ENCODE measurements around the gene SRP9.
A peak's percentile ranks its signal among the peaks of the same experiment; 100 is the strongest.
"Not testable (repeated sequence)": the region's sequence is repeated elsewhere in the genome, so short reads cannot be mapped to it uniquely, and the experiment has no call there.

The SRP9 gene

DNA sequence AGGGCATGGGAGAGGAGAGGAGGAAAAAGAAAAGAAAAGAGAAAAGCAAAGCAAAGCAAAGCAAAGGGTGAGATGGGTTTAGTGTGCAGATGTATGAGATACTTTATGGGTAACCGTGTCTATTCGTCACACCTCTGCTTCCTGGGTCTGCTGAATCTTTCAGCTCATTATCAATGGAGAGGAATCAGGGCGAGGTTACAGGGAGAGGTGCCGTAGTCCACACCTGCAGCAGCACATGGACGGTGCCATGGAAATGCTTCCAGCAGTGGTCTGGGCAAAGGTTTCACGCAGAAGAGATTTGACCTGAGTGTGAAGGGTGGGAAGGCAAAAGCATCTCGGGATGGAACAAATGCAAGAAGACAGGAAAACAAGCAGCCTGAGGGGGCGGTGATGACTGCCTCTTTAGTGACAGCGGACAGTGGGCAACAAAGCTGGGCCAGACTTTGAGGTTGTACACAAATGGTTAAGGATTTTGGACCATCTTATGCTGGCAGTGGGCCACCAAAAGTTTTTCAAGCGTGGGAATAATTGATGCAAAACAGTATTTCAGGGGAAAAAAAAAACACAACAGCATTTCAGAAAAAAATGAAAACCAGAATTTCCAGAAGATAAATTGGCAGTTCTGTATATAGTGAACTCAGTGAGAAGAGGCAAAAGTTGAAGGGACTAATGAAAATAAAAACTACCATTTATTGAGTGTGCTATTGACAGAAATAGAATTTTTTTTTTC, 19.5 kb upstream of the SRP9 start:
- DNase-seq: no peak

DNA sequence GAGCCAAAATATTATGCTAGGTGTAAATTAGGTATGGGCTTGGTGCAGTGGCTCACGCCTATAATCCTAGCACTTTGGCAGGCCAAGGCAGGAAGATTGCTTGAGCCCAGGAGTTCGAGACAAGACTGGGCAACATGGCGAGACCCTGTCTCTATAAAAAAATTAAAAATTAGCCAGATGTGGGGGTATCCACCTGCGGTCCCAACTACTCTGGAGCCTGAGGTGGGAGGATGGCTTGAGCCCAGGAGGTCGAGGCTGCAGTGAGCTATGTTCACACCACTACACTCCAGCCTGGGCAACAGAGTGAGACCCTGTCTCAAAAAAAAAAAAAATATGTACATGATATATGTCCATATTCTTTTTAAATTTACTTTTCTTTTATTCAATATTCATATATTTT, 17.7 kb upstream of the SRP9 start:
- not testable (repeated sequence) for DNase-seq

DNA sequence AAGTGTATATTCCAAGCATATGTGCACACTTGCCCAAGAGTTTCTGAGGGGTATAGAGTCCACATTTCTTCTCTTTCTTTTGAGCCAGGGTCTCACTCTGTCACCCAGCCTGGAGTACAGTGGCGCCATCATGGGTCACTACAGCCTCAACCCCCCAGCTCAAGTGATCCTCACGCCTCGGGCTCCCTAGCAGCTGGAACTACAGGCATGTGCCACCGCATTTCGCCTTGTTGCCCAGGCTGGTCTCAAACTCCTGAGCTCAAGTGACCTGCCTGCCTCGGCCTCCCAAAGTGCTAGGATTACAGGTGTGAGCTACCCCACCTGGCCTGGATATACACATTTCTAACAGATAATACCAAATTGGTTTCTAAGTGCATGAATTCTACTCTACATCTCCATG, 17.1 kb upstream of the SRP9 start:
- no peak for DNase-seq

DNA sequence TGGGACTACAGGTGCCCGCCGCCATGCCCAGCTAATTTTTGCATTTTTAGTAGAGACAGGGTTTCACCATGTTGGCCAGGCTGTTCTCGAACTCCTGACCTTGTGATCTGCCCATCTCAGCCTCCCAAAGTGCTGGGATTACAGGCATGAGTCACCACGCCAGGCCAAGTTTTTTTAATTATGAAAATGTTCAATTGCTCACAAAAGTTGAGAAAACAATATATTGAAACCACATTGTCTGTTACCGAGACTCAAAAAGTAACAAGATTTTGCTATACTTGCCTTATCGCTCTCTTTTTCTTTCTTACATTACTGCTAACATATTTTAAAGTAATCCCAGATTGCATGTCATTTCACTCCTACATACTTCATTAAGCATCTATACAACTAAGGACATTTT, 16.2 kb upstream of the SRP9 start:
- not testable (repeated sequence) for DNase-seq

DNA sequence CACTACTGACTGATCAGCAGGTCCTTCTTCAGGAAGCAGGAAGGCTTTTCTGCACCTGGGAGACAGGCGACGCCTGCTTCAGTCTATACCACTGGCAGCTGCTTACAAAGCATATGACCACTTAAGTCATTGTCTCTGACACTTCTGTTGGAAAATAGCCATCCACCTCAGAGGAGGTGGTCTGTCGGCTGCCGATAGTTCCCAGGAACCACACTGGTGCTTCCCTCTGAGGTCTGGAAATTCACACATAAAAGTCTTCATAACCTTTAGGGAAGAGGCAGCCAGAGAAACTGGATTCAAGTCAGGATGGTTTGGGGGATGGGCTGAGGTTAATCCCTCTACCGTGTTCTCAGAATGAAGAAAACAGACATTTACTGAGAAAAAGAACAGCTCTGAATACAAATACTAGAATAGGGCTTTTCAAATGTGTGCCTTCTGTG, 15.6 kb upstream of the SRP9 start:
- peak in 1 of 2 experiments; percentile 25 for DNase-seq

DNA sequence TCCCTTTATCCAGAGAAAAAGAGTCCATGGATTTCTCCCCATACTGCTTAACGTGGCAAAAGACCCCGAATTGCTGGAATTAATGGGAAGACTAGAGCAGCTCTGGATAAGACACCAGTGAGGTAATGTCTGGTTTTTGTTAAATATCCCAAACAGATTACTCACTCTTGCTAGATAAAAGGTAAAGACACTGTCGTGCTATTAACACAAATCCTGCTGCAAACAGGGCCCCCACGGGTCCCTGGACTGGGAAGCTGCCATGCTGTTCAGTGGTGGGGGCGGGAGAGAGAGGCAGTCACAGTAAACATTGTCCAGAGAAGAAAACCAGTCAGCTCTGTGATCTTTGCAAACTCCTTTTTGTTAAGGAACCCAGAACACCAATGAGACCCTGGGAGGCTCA, 15.2 kb upstream of the SRP9 start:
- DNase-seq: no peak

DNA sequence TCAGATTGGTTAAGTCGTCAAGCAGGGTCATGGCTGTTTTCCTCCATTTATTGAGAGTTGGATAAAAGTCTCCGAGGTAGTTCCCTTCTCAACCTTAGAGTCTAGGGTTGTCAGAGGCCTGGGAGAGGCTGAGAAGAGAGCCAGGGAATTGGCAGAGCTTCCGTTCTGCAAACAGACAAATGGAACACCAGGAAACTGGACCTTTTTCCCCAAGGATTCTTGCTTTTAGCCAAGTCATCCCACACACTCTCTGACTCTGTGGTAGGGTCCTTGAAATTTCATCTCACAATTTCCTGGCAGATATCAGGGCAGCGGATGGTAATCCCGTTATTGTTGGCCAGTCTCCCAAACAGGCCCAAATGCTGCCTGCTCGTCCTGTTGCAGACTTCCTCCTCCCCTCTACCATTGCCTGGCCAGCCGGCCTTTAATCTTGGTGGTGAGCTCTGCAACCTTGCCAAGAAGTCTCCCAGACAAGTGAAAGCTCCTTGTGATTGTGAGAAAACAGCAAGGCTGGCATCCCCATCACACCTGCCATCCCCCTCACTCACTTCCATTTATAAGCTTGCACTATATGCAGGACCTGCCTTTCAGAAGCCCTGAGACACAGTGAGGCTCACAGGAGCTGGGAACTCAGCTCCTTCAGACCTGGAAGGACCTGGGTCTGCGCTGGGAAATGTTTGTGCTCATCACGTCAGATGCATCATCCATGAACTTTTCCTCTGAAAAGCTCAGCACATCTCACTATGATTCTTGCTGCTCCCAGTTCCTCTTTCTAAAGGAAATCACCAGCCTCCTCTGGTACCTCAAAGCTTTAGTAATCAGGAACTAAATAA, 13.7 kb upstream of the SRP9 start:
- no peak for DNase-seq

DNA sequence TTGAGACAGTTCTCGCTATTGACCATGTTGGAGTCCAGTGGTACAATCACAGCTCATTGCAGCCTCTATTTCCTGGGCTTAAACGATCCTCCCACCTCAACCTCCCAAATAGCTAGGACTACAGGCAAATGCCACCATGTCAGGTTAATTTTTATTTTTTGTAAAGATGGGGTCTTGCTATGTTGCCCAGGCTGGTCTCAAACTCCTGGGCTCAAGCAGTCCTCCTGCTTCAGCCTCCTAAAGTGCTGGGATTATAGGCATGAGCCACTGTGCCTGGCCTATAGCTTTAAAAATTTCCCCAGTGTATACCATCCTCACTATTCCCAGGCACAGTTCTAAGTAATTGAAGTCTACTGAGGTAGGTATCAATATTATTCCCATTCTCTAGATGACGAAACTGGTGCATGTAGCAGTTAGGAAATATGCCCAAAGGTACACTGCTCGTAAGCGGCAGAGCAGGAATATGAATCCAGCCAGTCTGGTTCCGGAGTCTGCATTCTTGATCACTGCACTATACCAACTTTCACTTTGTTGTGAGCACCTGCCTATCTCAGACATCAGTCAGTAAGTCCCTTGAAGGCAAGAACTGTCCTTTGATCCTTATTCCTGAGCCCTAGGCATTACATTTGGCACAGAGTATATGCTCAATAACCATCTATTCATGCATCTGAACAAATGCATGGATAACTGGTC, 11.5 kb upstream of the SRP9 start:
- no peak for DNase-seq

DNA sequence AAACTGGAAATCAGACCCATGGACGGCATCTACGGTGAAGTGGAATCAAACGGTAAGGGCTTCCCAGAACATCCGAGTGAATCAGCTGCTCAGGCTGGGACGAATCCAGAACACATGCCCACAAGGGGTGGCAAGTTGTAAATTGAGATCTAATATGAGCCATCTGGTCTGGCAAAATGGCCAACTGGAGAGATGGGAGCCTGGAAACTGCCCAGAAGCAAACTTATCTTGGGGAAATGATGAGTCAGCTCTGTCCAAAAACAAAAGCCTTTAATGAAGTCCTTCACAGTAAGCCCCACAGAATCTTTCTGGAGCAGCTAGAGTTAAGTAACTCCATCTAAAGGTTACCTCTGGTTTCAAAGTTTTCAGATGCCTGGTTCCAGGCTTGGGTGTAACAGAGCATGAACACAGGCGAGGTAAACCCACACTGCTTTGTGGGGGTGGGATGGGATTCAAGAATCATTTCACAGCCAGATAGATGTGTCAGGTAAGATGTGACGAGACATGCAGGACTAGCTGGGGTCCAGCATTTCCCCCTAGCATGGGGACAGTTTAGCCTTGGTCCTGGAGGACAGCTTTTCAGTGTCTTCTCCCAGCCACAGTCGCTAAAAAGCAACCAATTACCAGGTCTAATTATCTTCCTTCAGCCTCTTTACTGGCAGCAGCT, 10.5 kb upstream of the SRP9 start:
- no peak for DNase-seq

DNA sequence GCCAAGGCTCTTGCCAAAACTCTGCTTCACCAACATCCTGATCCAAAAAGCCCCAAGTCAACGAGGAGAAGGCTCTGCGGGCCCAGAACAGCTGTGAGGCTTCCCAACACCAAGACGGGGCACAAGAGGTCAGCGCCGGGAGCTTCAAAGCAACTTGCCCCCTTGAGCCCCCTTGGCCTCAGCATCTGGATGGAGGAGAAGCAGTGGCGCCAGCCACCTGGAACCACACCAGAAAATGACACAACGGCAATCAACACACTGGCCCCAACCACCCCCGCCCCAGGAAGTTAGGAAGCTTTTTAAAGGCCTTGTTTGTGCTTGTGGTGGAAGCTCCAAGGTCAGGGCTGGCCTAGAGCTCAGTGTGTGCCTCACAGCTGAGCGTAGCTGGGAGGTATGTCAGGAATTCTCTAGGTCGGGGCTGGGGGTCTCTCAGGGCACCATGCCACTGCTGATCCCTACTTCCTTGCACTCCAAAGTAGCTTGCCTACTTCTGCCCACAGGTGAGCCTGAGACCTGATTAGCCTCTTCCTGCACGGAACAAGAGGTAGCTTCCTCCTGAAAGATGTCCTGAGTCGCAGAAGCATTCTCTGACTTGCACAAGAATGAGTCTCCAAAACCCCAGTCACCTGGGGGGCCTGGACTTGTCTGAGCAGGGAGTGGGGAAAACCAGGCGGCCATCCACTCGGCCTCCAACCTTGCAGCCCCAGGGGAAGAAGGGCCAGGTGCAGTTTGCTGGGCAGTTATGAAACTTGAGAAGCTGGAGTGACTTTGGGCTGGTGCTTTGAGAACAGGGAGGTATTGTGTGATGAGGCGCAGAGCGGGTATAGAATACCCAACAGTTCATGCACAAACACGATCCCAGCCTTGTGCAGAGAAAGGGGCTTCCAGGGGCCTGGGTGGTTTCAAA, 9.7 kb upstream of the SRP9 start:
- DNase-seq: no peak

DNA sequence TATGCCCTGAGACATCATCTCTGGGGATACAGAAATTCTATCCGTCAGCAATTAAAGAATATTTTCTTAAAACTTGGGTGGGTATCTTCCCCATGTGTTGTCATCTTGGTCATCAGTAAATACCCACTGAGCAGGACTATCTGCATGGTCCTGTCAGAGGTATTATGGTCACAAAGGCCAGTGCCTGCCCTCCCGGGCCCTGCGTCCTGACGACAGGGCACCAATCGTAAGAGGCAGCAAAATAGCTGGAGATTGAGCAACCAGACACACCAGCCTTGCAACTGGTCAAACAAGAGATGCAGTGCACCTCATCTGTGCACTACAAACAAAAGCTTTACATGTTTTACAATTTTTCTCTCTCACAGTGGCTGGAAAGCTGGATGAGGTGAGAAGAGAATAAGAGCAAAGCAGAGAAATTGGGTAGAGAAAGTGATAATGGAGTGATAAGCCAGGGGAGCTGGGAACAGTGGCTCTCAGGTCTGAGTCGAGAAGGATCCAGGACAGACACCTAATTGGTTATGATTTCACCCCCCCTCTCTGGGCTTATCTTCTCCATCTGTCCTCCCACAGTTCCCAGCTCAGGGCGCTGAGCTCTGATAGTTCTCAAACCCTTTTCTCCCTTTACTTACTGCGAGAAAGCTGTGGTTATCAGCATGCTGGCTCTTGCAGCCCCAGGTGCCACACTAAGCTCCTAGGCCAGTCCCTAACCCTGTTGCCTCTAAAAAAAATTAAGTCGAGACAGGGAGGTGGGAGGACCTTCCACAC, 8.8 kb upstream of the SRP9 start:
- DNase-seq: no peak

DNA sequence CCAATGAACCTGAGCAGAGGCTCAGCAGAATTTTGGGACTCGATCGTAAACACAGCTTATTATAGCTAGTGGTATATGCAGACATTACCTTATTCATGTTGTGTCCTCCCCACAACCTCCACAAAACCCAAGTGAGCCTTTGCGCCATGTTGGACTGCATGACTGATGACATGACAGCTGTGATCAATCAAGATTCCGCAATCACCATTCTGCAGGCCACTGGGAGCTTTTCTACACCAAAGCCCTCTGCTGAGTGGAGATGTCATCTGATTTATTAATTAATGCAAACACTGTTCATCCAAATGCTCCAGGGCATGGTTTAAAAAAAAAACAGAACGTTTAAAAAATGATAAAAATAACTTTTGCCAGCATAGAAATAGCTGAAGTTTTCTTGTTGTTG, 7.9 kb upstream of the SRP9 start:
- DNase-seq: no peak

DNA sequence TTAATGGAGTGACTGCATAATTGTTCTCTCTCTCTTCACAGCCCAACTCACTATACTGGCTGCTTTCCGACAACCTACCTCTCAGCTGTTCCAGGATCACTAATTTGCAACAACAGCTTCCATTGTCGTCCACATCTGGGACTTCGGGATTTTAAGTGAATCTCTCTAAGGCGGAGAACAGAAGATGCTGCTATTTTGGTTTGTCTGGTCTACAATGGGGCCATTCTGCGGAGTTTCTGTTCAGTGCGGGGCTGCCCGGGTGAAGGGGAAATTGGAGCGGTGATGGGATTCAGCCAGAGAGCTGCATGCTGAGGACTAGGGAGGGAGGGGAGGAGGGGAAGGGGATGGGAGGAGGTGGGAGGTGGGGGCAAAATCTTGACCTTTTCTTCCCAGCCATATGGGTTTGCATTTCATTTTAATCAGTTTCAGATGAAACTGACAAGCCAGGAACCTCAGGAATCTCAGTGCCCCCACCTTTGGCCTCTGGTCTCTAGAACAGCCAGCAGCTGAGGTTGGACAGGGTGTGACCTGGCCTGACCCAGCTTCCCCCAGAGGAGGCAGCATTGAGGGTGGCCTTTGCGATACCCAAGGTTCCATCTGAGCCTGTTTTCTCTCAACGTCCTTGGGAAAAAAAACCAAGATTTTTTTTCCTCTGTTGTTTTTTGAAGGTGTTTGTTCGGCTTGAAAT, 6.9 kb upstream of the SRP9 start:
- no peak for DNase-seq

DNA sequence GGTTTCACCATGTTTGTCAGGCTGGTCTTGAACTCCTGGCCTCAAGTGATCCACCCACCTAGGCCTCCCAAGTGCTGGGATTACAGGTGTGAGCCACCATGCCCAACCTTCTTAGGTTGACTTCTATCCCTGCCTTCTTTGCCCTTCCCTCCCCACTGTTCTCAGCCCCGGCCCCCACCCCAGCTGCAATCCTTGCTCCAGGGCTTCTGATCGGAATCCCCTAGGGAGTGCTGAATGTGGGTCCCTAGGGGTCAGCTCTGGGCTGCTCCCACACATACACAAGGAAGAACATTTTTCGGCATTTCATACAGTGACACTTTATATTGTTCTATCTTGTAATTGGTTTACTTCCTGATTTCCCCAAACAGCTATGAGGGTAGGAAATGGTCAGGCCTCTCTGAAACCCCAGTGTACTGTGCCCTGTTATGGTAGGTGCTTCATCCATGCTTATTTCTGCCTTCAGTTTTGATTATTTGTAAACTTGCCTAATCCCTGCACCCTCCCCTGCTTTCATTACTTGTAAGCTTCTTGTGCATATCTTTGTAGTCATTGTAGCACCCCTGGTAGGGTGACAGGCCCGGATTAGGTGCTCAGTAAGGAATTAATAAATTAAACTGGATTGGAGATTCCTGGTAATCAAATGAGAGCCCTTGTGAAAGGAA, 5.8 kb upstream of the SRP9 start:
- DNase-seq: no peak

DNA sequence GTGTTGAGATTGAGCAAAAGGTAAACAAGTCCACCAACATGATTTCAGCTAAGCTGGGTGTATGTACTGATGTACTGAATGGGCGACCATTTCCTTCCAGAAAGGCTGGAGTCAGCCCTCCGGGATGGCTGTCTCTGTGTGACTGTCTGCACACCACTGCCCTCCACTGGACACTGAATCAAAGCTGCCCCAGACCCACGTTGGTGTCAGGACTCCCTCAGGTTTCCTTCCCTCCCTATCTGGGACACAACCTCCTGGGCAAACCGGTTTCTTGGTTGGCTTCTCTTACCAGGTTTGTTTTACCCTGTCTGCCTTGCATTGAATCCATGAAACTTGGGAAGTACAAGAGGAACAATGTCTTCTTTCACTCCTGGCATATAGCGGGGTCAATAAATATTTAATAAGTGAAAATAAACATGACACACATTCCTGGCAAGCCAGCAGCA, 5.3 kb upstream of the SRP9 start:
- DNase-seq: peak in 1 of 2 experiments; percentile 15

DNA sequence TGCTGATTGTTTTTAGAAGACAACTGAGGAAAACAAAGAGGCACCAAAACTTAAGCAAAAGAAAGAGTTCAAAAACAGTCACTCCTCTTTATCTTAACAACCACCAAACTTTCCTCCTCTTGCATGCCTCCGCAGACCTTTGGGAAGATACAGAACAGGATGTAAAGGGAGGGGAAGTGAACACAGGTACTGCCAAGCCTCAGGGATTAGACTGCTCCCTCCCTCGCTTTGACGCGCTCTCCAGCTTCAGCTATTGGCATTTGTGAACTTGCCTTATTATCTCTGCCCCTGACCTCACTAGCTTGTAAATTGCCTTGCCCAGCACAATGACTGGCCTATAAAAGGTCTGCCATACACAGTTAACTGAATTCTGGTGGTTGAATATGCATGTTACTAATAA, 4.8 kb upstream of the SRP9 start:
- no peak for DNase-seq

DNA sequence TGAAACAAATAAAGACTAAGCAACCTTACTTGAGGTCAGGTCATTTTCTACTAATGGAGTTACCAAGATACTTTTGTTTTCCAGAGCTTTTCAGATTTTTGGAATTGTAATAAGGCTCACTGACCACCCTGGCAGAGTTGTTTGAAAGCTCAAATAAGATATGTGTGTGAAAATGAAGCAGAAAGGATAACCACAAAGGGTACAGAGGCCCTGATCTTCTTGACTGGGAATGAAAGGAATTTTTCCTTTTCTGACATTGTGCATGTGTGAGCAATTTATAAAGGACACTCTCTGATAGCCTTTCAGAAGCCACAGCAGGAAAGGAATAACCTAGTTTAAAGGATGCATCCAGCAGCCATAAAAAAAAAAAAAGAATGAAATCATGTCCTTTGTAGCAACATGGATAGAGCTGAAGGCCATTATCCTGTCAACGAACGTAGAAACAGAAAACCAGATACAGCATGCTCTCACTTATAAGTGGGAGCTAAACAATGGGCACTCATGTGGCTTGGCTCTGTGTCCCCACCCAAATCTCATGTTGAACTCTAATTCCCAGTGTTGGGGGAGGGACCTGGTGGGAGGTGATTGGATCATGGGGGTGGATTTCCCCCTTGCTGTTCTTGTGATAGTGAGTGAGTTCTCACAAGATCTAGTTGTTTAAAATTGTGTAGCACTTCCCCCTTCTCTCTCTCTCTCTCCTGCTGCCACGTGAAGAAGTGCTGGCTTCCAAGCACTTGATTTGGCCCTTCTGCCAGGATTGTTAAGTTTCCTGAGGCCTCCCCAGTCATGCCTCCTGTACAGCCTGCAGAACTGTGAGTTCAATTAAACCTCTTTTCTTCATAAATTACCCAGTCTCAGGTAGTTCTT, 3.1 kb upstream of the SRP9 start:
- DNase-seq: no peak

DNA sequence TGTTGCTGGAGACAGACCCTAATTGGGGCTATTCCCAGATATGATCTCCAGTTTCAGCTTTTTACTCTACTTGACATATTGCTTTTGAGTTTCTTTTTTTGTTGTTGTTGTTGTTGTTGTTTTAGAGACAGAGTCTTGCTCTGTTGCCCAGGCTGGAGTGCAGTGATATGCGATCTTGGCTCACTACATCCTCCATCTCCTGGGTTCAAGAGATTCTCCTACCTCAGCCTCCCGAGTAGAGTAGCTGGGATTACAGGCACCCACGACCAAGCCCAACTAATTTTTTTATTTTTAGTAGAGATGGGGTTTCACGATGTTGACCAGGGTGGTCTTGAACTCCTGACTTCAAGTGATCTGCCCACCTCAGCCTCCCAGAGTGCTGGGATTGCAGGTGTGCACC, 1.3 kb upstream of the SRP9 start:
- no peak for DNase-seq

DNA sequence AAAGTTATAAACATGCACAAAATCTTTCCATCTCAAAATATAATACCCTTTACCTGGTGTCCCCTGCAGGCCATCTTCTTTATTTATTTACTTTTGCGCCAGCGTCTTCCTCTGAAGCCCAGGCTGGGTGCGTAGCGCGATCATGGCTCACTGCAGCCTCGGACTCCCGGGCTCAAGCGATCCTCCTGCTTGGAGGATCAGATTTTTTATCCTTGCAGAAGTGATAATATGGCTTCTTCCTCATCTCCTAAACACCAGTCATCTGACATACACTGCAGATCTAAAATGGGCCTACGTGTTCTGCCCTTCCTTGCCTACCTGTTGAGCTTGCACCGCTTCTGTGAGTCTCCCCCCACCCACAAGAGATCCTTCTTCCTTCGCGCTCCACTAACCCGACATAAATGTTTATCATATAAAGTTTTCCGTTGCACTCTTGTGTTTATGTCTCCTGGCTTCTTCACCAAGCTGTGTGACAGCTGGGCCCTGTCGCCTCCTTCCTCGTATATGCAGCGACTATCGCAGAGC, 506 bp upstream of the SRP9 start:
- no peak for DNase-seq
